H9 (cell line): Measurements from ENCODE around the gene CRYBB1. TPM values are rescaled to one million over a fixed set of nuclear protein-coding genes. Genes with fewer than 3 reads are reported as not detected.

Experiments
- DNase-seq: peaks from one replicate; pipeline ENCODE4 v3.0.0-alpha.2; 2017
- H2AFZ ChIP-seq: one replicate; pipeline ENCODE4 v1.6.1; 2013; ENCODE audit warnings: mild to moderate bottlenecking, low read length, control low read depth, moderate library complexity
- H2AK5ac ChIP-seq: 2 replicates; pipeline ENCODE4 v1.6.1; 2013; ENCODE audit warnings: low read length, control low read depth, mixed read lengths; ENCODE audit not compliant: insufficient read length
- H2BK120ac ChIP-seq: one replicate; pipeline ENCODE4 v1.6.1; 2013; ENCODE audit warnings: low read depth, mild to moderate bottlenecking, low read length, control low read depth, inconsistent platforms; ENCODE audit not compliant: poor library complexity, severe bottlenecking
- H2BK12ac ChIP-seq: 2 replicates; pipeline ENCODE4 v1.6.1; 2013; ENCODE audit warnings: low read length, control low read depth, mixed read lengths, low read depth; ENCODE audit not compliant: insufficient read length
- H2BK15ac ChIP-seq: 2 replicates; pipeline ENCODE4 v1.6.1; 2013; ENCODE audit warnings: low read depth, low read length, control low read depth
- H2BK20ac ChIP-seq: one replicate; pipeline ENCODE4 v1.6.1; 2013; ENCODE audit warnings: low read depth, mild to moderate bottlenecking, low read length, control low read depth, inconsistent platforms; ENCODE audit not compliant: poor library complexity, severe bottlenecking
- H2BK5ac ChIP-seq: 2 replicates; pipeline ENCODE4 v1.6.1; 2013; ENCODE audit warnings: low read length, control low read depth, mixed read lengths; ENCODE audit not compliant: insufficient read length
- H3K14ac ChIP-seq: 2 replicates; pipeline ENCODE4 v1.6.1; 2013; ENCODE audit warnings: low read length, control low read depth; ENCODE audit not compliant: insufficient read depth
- H3K18ac ChIP-seq: 2 replicates; pipeline ENCODE4 v1.6.1; 2013; ENCODE audit warnings: low read depth, mild to moderate bottlenecking, mixed read lengths, low read length, control low read depth; ENCODE audit not compliant: insufficient read length
- H3K23ac ChIP-seq: 2 replicates; pipeline ENCODE4 v1.6.1; 2013; ENCODE audit warnings: low read length, control low read depth, mixed read lengths, low read depth; ENCODE audit not compliant: insufficient read length
- H3K23me2 ChIP-seq: 2 replicates; pipeline ENCODE4 v1.6.1; 2013; ENCODE audit warnings: low read depth, mild to moderate bottlenecking, mixed read lengths, low read length, control low read depth; ENCODE audit not compliant: insufficient read length, poor library complexity, severe bottlenecking
- H3K27ac ChIP-seq: 2 replicates; pipeline ENCODE4 v1.5.1; 2013; ENCODE audit warnings: low read length, control low read depth, mixed read lengths, low read depth; ENCODE audit not compliant: insufficient read length
- H3K27me3 ChIP-seq: 2 replicates; pipeline ENCODE4 v1.6.1; 2013; ENCODE audit warnings: low read length, control low read depth, inconsistent platforms; ENCODE audit not compliant: insufficient read depth
- H3K4ac ChIP-seq: 2 replicates; pipeline ENCODE4 v1.6.1; 2013; ENCODE audit warnings: low read depth, mild to moderate bottlenecking, control low read depth, inconsistent platforms, low read length, moderate library complexity
- H3K4me1 ChIP-seq: 2 replicates; pipeline ENCODE4 v1.6.1; 2013; ENCODE audit warnings: low read length, control low read depth, inconsistent platforms; ENCODE audit not compliant: insufficient read depth
- H3K4me2 ChIP-seq: 2 replicates; pipeline ENCODE4 v1.6.1; 2013; ENCODE audit warnings: low read length, control low read depth, mixed read lengths; ENCODE audit not compliant: insufficient read length, insufficient read depth
- H3K56ac ChIP-seq: 2 replicates; pipeline ENCODE4 v1.6.1; 2013; ENCODE audit warnings: low read depth, mild to moderate bottlenecking, mixed read lengths, low read length, control low read depth; ENCODE audit not compliant: insufficient read length
- H3K79me1 ChIP-seq: 2 replicates; pipeline ENCODE4 v1.6.1; 2013; ENCODE audit warnings: low read depth, mild to moderate bottlenecking, moderate library complexity, low read length, control low read depth, inconsistent platforms; ENCODE audit not compliant: insufficient read depth, poor library complexity, severe bottlenecking
- H3K79me2 ChIP-seq: 2 replicates; pipeline ENCODE4 v1.6.1; 2013; ENCODE audit warnings: low read length, control low read depth, inconsistent platforms; ENCODE audit not compliant: insufficient read depth
- H3K9ac ChIP-seq: 2 replicates; pipeline ENCODE4 v1.6.1; 2013; ENCODE audit warnings: low read length, control low read depth, mixed read lengths; ENCODE audit not compliant: insufficient read length; ENCODE audit errors: extremely low read depth
- H3K9me3 ChIP-seq: one replicate; pipeline ENCODE4 v1.6.1; 2013; ENCODE audit warnings: low read depth, low read length, inconsistent platforms; ENCODE audit not compliant: control insufficient read depth
- H3T11ph ChIP-seq: one replicate; pipeline ENCODE4 v1.6.1; 2013; ENCODE audit warnings: mild to moderate bottlenecking, low read length, control low read depth, inconsistent platforms
- H4K20me1 ChIP-seq: one replicate; pipeline ENCODE4 v1.6.1; 2013; ENCODE audit not compliant: control insufficient read depth, insufficient read length, insufficient read depth
- H4K5ac ChIP-seq: 2 replicates; pipeline ENCODE4 v1.6.1; 2013; ENCODE audit warnings: low read depth, mild to moderate bottlenecking, mixed read lengths, low read length, control low read depth; ENCODE audit not compliant: insufficient read length
- H4K8ac ChIP-seq: replicated peaks from 2 replicates; pipeline ENCODE4 v1.6.1; 2013; ENCODE audit warnings: low read length, control low read depth, mixed read lengths, low read depth; ENCODE audit not compliant: insufficient read length
- H4K91ac ChIP-seq: 2 replicates; pipeline ENCODE4 v1.6.1; 2013; ENCODE audit warnings: low read depth, mild to moderate bottlenecking, moderate library complexity, mixed read lengths, low read length, control low read depth; ENCODE audit not compliant: insufficient read length
- H3K27ac Mint-ChIP-seq, 3 experiments: 2 replicates in 2 of 3; 3 replicates in 1 of 3; pipeline ENCODE4 v1.8.0; 2020 to 2021; ENCODE audit warnings: mixed read lengths in 3 of 3, mild to moderate bottlenecking in 1 of 3, moderate library complexity in 1 of 3
- H3K27me3 Mint-ChIP-seq: 2 replicates; pipeline ENCODE4 v1.8.0; 2021; ENCODE audit warnings: low read depth, mild to moderate bottlenecking, moderate library complexity, mixed read lengths
- H3K36me3 Mint-ChIP-seq, 3 experiments: 2 replicates in 2 of 3; 3 replicates in 1 of 3; pipeline ENCODE4 v1.8.0; 2020 to 2021; ENCODE audit warnings: low read depth in 3 of 3, mixed read lengths in 3 of 3; ENCODE audit not compliant: insufficient read depth in 1 of 3
- H3K4me1 Mint-ChIP-seq, 2 experiments: 2 replicates each; pipeline ENCODE4 v1.8.0; 2020; ENCODE audit warnings: mixed read lengths in 2 of 2
- H3K4me3 Mint-ChIP-seq, 2 experiments: 2 replicates in 1 of 2; 3 replicates in 1 of 2; pipeline ENCODE4 v1.8.0; 2020 to 2021; ENCODE audit warnings: mild to moderate bottlenecking in 2 of 2, mixed read lengths in 2 of 2, moderate library complexity in 1 of 2
- H3K9me3 Mint-ChIP-seq, 2 experiments: 2 replicates in 1 of 2; 3 replicates in 1 of 2; pipeline ENCODE4 v1.8.0; 2020; ENCODE audit warnings: mild to moderate bottlenecking in 2 of 2, mixed read lengths in 2 of 2, moderate library complexity in 1 of 2
- CTCF ChIP-seq: fragments of 200-600 bp; sonication (generic); conservative IDR thresholded peaks from 3 replicates; pipeline ENCODE4 v1.8.0; 2021; ENCODE audit warnings: antibody characterized with exemption, mild to moderate bottlenecking
- WGBS: extraction: QIAGEN DNeasy Blood & Tissue Kit; methylation state at CpG from one replicate; pipeline ENCODE4 v1.1.7; 2013; ENCODE audit warnings: missing lambda C conversion rate, low lambda C conversion rate, mixed read lengths; ENCODE audit not compliant: insufficient read length; ENCODE audit errors: extremely low coverage; 5-methylcytosine and 5-hydroxymethylcytosine counted together
- total RNA-seq: library from RNA; stranded (reverse); gene quantifications from 2 replicates; pipeline ENCODE4 v1.2.1, GENCODE V29; 2021

Gene CRYBB1
- total RNA-seq, 1 experiment from 2014 or later: 5.4 TPM

GRCh38 chr22:26616650-26617049, 1.2 kb downstream of the CRYBB1 start:
- no peak overlapping the region for H4K8ac ChIP-seq
- peaks cover 0 to 2% of the 10 kb centered on the region in 2 experiments; a peak in 1 of 5 replicates for H3K9me3 Mint-ChIP-seq
- H3K56ac ChIP-seq: no peak overlapping the region
- no peak overlapping the region for H4K91ac ChIP-seq
- H3K4ac ChIP-seq: no peak overlapping the region
- no peaks in the 10 kb centered on the region for H3K9me3 ChIP-seq
- WGBS: no CpG with 5 or more reads among the region's 2 CpGs
- no peak overlapping the region for H2BK20ac ChIP-seq
- H3K4me2 ChIP-seq: no peak overlapping the region
- TF ChIP-seq CTCF: no peak
- no peak overlapping the region for H2BK120ac ChIP-seq
- H2BK5ac ChIP-seq: no peak overlapping the region
- H4K20me1 ChIP-seq: no peaks in the 10 kb centered on the region
- H3K36me3 Mint-ChIP-seq: no peaks in the 10 kb centered on the region; a peak in 1 of 7 replicates
- no peaks in the 10 kb centered on the region for H3K23me2 ChIP-seq
- H2AFZ ChIP-seq: no peak overlapping the region
- no peak for DNase-seq
- no peak overlapping the region for H3K9ac ChIP-seq
- no peak overlapping the region for H2BK12ac ChIP-seq
- no peak overlapping the region for H3T11ph ChIP-seq
- H2BK15ac ChIP-seq: no peak overlapping the region
- H3K27me3 Mint-ChIP-seq: peaks cover 66% of the 10 kb centered on the region
- peaks cover 66 to 78% of the 10 kb centered on the region in 2 experiments for H3K4me1 Mint-ChIP-seq
- peak overlapping the region; percentile 56 to 91 (median 73); a peak in 5 of 7 replicates for H3K27ac Mint-ChIP-seq
- H4K5ac ChIP-seq: no peak overlapping the region
- no peak overlapping the region for H3K18ac ChIP-seq
- H2AK5ac ChIP-seq: no peak overlapping the region
- H3K79me2 ChIP-seq: no peaks in the 10 kb centered on the region
- H3K4me1 ChIP-seq: peaks cover 33% of the 10 kb centered on the region
- H3K27ac ChIP-seq: no peak overlapping the region
- no peaks in the 10 kb centered on the region for H3K79me1 ChIP-seq
- peaks cover 6% of the 10 kb centered on the region; the same call in 1 of the 2 replicates for H3K27me3 ChIP-seq
- H3K4me3 Mint-ChIP-seq: peak overlapping the region in 1 of 2 experiments; percentile 61; a peak in 3 of 5 replicates
- H3K23ac ChIP-seq: no peak overlapping the region
- H3K14ac ChIP-seq: no peak overlapping the region
